Peyer's patch (tissue), 4 donors: ENCODE measurements around the gene PACS2.

ENCODE experiments used
- CTCF ChIP-seq, 6 experiments: fragments of 450-650 bp in 4 of 6; fragments of 200-600 bp in 2 of 6; sonication (generic) in 1 of 6; IDR thresholded peaks; one replicate each; pipeline ENCODE4 v1.5.1; 2017 to 2019; ENCODE audit warnings: antibody characterized with exemption in 6 of 6, mild to moderate bottlenecking in 3 of 6, moderate library complexity in 1 of 6
- POLR2A ChIP-seq, 2 donors: fragments of 450-650 bp; IDR thresholded peaks; one replicate each; pipeline ENCODE4 v1.5.1; 2017; ENCODE audit warnings: antibody characterized with exemption in 2 of 2, mild to moderate bottlenecking in 2 of 2, moderate library complexity in 2 of 2

- TF ChIP-seq CTCF (IDR thresholded peaks at IDR 0.05) (no peak), POLR2A (IDR thresholded peaks at IDR 0.05) (no peak)
Measured at GRCh38 chr14:105322791-105323556, 8.4 kb downstream of the PACS2 start.
